MM.1S (cell line): ENCODE results near the gene CFAP45.

Source experiments
- CTCF ChIP-seq: fragments of 300-600 bp; sonication (generic); IDR thresholded peaks from 2 replicates; pipeline ENCODE4 v1.5.1; 2016; ENCODE audit warnings: antibody characterized with exemption, low read length, mixed read lengths
- EZH2 ChIP-seq: fragments of 300-600 bp; sonication (generic); optimal IDR thresholded peaks from 2 replicates; pipeline ENCODE3; 2017; ENCODE audit warnings: low read depth, mild to moderate bottlenecking, antibody characterized with exemption, low read length, mixed read lengths
- EZH2phosphoT487 ChIP-seq: fragments of 300-600 bp; sonication (generic); IDR thresholded peaks from 2 replicates; pipeline ENCODE4 v1.6.1; 2018; ENCODE audit warnings: antibody characterized with exemption, low read length

GRCh38 chr1:159933347-159933746, 33.4 kb upstream of the CFAP45 start:
- TF ChIP-seq CTCF = no peak
- no peak for TF ChIP-seq EZH2phosphoT487
- no peak for TF ChIP-seq EZH2
